Activated CD4-positive, alpha-beta T cell treated with anti-CD3 and anti-CD28 coated beads for 4 hours (primary cell): ENCODE data around the gene AGTR2.
"Not testable (repeated sequence)": the region's sequence is repeated elsewhere in the genome, so short reads cannot be mapped to it uniquely, and the experiment has no call there.

Source experiments
- DNase-seq, 2 donors: peaks; one replicate each; pipeline ENCODE4 v3.0.0-alpha.2; 2020

The AGTR2 gene

GRCh38 chrX:116170511-116170910 is at the start of gene AGTR2:
Gene AGTR2 (plus strand): TSS chrX:116170744. CDS start chrX:116172281, 1,537 bp downstream.
- DNase-seq, result no peak

GRCh38 chrX:116135277-116135676 is 35.3 kb upstream of the AGTR2 start:
- no peak for DNase-seq

GRCh38 chrX:116141270-116141669 is 29.3 kb upstream of the AGTR2 start:
- DNase-seq, result not testable (repeated sequence)

GRCh38 chrX:116142976-116143375 is 27.6 kb upstream of the AGTR2 start:
- no peak for DNase-seq

- no peak for DNase-seq
Observed at GRCh38 chrX:116172976-116173375, 2.4 kb downstream of the AGTR2 start.

GRCh38 chrX:116181300-116181699 is 10.8 kb downstream of the AGTR2 start:
- no peak for DNase-seq

GRCh38 chrX:116185163-116185562 is 14.6 kb downstream of the AGTR2 start:
- DNase-seq, result no peak

- DNase-seq, result no peak
Observed at GRCh38 chrX:116194649-116195048, 24.1 kb downstream of the AGTR2 start.

- DNase-seq, result no peak
Observed at GRCh38 chrX:116198235-116198634, 27.7 kb downstream of the AGTR2 start.

GRCh38 chrX:116198810-116199209 is 28.3 kb downstream of the AGTR2 start:
- DNase-seq, result no peak

- no peak for DNase-seq
Observed at GRCh38 chrX:116204932-116205331, 34.4 kb downstream of the AGTR2 start.

- no peak for DNase-seq
Observed at GRCh38 chrX:116213262-116213661, 42.7 kb downstream of the AGTR2 start.

GRCh38 chrX:116217080-116217479 is 46.5 kb downstream of the AGTR2 start:
- not testable (repeated sequence) for DNase-seq
